ENCODE results near the gene OLFML1.

GRCh38 chr11:7540830-7541555 lies 55.7 kb downstream of the OLFML1 start:
- no peak for TF ChIP-seq CTCF (IDR thresholded peaks at IDR 0.05; ENCODE audit: insufficient read depth, low read depth, low read length)
- no peak for TF ChIP-seq EZH2 (IDR thresholded peaks at IDR 0.05; ENCODE audit: insufficient read depth, low read length)
